ENCODE measurements around the gene GON4L. TPM values are rescaled to one million over a fixed set of nuclear protein-coding genes. Genes with fewer than 3 reads are reported as not detected.
"Not testable (repeated sequence)": the region's sequence is repeated elsewhere in the genome, so short reads cannot be mapped to it uniquely, and the experiment has no call there.

Gene GON4L
- total RNA-seq, 1 donor from 2014 or later = 82.8 TPM

- H3K36me3 Mint-ChIP-seq (ENCODE audit: unreplicated experiment) = peaks cover 6% of the 10 kb centered on the region
- peaks cover 5% of the 10 kb centered on the region for H3K27me3 Mint-ChIP-seq (ENCODE audit: unreplicated experiment)
- no peak for TF ChIP-seq CTCF (IDR thresholded peaks at IDR 0.05; ENCODE audit: partially characterized antibody, unreplicated experiment)
- no peaks in the 10 kb centered on the region for H3K9me3 Mint-ChIP-seq (ENCODE audit: unreplicated experiment)
- H3K4me3 Mint-ChIP-seq (ENCODE audit: unreplicated experiment) = no peak overlapping the region
- no peaks in the 10 kb centered on the region for H3K4me1 Mint-ChIP-seq (ENCODE audit: low read depth, unreplicated experiment)
- DNase-seq = no peak
- no peak overlapping the region for H3K27ac Mint-ChIP-seq (ENCODE audit: unreplicated experiment)
Observed at GRCh38 chr1:155777582-155777981, 79.4 kb downstream of the GON4L start.

DNA sequence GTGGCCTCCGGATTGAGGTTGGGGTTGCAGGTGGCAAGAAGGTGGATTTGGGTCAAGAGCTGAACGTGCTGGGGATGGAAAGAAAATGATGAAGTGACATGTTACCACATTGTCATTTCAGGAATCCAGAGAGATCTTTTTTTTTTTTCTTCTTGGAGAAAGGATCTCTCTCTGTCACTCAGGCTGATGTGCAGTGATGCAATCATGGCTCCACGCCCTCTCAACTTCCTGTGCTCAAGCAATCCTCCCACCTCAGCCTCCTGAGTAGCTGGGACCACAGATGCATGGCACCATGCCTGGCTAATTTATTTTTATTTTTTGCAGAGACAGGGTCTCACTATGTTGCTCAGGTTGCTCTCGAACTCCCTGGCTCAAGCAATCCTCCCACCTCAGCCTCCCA, 80.6 kb downstream of the GON4L start:
- no peak for TF ChIP-seq CTCF (IDR thresholded peaks at IDR 0.05; ENCODE audit: partially characterized antibody, unreplicated experiment)
- H3K4me1 Mint-ChIP-seq (ENCODE audit: low read depth, unreplicated experiment) = no peaks in the 10 kb centered on the region
- no peaks in the 10 kb centered on the region for H3K9me3 Mint-ChIP-seq (ENCODE audit: unreplicated experiment)
- DNase-seq = no peak
- H3K27me3 Mint-ChIP-seq (ENCODE audit: unreplicated experiment) = peaks cover 2% of the 10 kb centered on the region
- H3K27ac Mint-ChIP-seq (ENCODE audit: unreplicated experiment) = no peak overlapping the region
- peaks cover 6% of the 10 kb centered on the region for H3K36me3 Mint-ChIP-seq (ENCODE audit: unreplicated experiment)
- H3K4me3 Mint-ChIP-seq (ENCODE audit: unreplicated experiment) = no peak overlapping the region

DNA sequence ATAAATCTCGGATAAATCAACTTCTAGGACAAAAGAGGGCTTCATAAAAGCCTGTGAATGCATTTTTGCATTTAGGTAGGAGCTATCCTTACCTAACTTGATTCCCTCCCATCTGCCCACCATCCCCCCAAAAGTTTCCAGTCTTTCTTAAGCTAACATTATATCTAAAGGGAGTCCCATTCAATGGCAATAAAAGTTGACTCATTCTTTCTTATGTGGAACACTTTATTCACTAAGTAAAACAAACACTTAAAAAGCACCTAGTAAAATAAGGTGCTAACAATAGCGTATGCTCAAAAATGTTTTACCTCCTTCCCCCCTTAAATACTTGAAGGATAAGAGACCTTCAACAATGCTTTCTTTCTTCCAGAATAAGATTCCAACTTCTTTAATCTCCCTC, 83.8 kb downstream of the GON4L start:
- Mint-ChIP-seq H3K36me3 (ENCODE audit: unreplicated experiment) (peaks cover 6% of the 10 kb centered on the region), H3K27ac (ENCODE audit: unreplicated experiment) (no peak overlapping the region), H3K9me3 (ENCODE audit: unreplicated experiment) (no peaks in the 10 kb centered on the region), H3K4me3 (ENCODE audit: unreplicated experiment) (no peak overlapping the region), H3K27me3 (ENCODE audit: unreplicated experiment) (no peaks in the 10 kb centered on the region), H3K4me1 (ENCODE audit: low read depth, unreplicated experiment) (no peaks in the 10 kb centered on the region)
- DNase-seq = no peak
- no peak for TF ChIP-seq CTCF (IDR thresholded peaks at IDR 0.05; ENCODE audit: partially characterized antibody, unreplicated experiment)

- Mint-ChIP-seq H3K27ac (ENCODE audit: unreplicated experiment) (no peak overlapping the region), H3K27me3 (ENCODE audit: unreplicated experiment) (no peaks in the 10 kb centered on the region), H3K9me3 (ENCODE audit: unreplicated experiment) (no peaks in the 10 kb centered on the region), H3K36me3 (ENCODE audit: unreplicated experiment) (peaks cover 4% of the 10 kb centered on the region), H3K4me1 (ENCODE audit: low read depth, unreplicated experiment) (no peaks in the 10 kb centered on the region), H3K4me3 (ENCODE audit: unreplicated experiment) (no peak overlapping the region)
- no peak for DNase-seq
- no peak for TF ChIP-seq CTCF (IDR thresholded peaks at IDR 0.05; ENCODE audit: partially characterized antibody, unreplicated experiment)
Observed at GRCh38 chr1:155769257-155769656, 87.8 kb downstream of the GON4L start.

DNA sequence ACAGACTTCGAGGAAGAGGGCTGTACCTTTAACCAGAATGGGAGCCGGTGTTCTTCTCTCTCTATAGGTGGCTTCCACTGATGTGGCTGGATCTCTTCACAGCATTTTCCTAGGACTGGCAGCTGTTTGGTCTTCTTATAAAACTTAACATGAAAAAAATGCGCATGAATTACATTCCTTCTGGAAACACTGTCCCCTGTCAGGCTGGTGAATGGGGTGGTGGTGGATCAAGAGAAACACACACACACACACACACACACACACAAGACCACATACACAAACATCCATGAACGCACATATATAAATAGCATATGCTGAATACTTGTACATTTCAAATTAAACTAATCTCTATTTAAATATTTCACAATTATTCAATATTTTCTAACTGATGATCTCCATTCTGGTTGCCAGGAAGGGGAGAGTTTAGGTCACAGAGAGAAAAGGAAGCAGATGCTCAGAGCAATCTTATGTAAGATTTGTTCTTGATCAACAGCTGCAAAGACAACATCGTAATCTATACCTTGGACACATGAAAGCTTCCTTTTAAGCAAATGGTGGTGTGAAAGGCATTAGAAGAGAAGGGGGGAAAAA, 89.5 kb downstream of the GON4L start:
- not testable (repeated sequence) for H3K36me3 Mint-ChIP-seq (ENCODE audit: unreplicated experiment); DNase-seq; H3K4me3 Mint-ChIP-seq (ENCODE audit: unreplicated experiment); H3K27me3 Mint-ChIP-seq (ENCODE audit: unreplicated experiment); H3K9me3 Mint-ChIP-seq (ENCODE audit: unreplicated experiment); H3K4me1 Mint-ChIP-seq (ENCODE audit: low read depth, unreplicated experiment); H3K27ac Mint-ChIP-seq (ENCODE audit: unreplicated experiment)

GRCh38 chr1:155763989-155764388, 93.0 kb downstream of the GON4L start:
- H3K4me1 Mint-ChIP-seq (ENCODE audit: low read depth, unreplicated experiment); H3K27me3 Mint-ChIP-seq (ENCODE audit: unreplicated experiment); H3K27ac Mint-ChIP-seq (ENCODE audit: unreplicated experiment); H3K36me3 Mint-ChIP-seq (ENCODE audit: unreplicated experiment); DNase-seq; H3K9me3 Mint-ChIP-seq (ENCODE audit: unreplicated experiment); H3K4me3 Mint-ChIP-seq (ENCODE audit: unreplicated experiment): not testable (repeated sequence)

GRCh38 chr1:155763090-155763815, 93.8 kb downstream of the GON4L start:
- H3K36me3 Mint-ChIP-seq (ENCODE audit: unreplicated experiment); H3K4me1 Mint-ChIP-seq (ENCODE audit: low read depth, unreplicated experiment); DNase-seq; H3K4me3 Mint-ChIP-seq (ENCODE audit: unreplicated experiment); H3K27me3 Mint-ChIP-seq (ENCODE audit: unreplicated experiment); H3K9me3 Mint-ChIP-seq (ENCODE audit: unreplicated experiment); H3K27ac Mint-ChIP-seq (ENCODE audit: unreplicated experiment): not testable (repeated sequence)
